ENCODE measurements around the gene ARL14EPL.

GRCh38 chr5:116035123-116035522 is 2.9 kb downstream of the ARL14EPL start:
- TF ChIP-seq, protein P1, sequence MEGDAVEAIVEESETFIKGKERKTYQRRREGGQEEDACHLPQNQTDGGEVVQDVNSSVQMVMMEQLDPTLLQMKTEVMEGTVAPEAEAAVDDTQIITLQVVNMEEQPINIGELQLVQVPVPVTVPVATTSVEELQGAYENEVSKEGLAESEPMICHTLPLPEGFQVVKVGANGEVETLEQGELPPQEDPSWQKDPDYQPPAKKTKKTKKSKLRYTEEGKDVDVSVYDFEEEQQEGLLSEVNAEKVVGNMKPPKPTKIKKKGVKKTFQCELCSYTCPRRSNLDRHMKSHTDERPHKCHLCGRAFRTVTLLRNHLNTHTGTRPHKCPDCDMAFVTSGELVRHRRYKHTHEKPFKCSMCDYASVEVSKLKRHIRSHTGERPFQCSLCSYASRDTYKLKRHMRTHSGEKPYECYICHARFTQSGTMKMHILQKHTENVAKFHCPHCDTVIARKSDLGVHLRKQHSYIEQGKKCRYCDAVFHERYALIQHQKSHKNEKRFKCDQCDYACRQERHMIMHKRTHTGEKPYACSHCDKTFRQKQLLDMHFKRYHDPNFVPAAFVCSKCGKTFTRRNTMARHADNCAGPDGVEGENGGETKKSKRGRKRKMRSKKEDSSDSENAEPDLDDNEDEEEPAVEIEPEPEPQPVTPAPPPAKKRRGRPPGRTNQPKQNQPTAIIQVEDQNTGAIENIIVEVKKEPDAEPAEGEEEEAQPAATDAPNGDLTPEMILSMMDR (IDR thresholded peaks at IDR 0.05), result no peak
- TF ChIP-seq POLR2AphosphoS5 (IDR thresholded peaks at IDR 0.05) (no peak), EP300 (IDR thresholded peaks at IDR 0.05) (no peak), POLR2A (IDR thresholded peaks at IDR 0.05) (no peak)

All from upper lobe of left lung (tissue), 4 donors.